Skeletal muscle satellite cell (primary cell): ENCODE data around the gene GOLGA6A.
"Not testable (repeated sequence)": the region's sequence is repeated elsewhere in the genome, so short reads cannot be mapped to it uniquely, and the experiment has no call there.

ENCODE experiments used
- H3K27me3 ChIP-seq: 2 replicates; pipeline ENCODE4 v1.7.0; 2013; ENCODE audit warnings: low read length; ENCODE audit not compliant: control insufficient read depth, insufficient read depth
- H3K36me3 ChIP-seq: 2 replicates; pipeline ENCODE4 v1.7.0; 2013; ENCODE audit warnings: mild to moderate bottlenecking, control low read depth, low read length; ENCODE audit not compliant: insufficient read depth
- H3K4me1 ChIP-seq: 2 replicates; pipeline ENCODE4 v1.7.0; 2013; ENCODE audit warnings: low read length; ENCODE audit not compliant: control insufficient read depth, insufficient read depth
- H3K4me2 ChIP-seq: 2 replicates; pipeline ENCODE4 v1.7.0; 2013; ENCODE audit warnings: mild to moderate bottlenecking, low read length
- H3K4me3 ChIP-seq: 2 replicates; pipeline ENCODE4 v1.7.0; 2013; ENCODE audit warnings: low read length
- H3K9ac ChIP-seq: 2 replicates; pipeline ENCODE4 v1.7.0; 2013; ENCODE audit warnings: mild to moderate bottlenecking, low read depth, low read length, moderate library complexity
- H3K9me3 ChIP-seq: replicated peaks from 2 replicates; pipeline ENCODE4 v1.7.0; 2013; ENCODE audit warnings: mild to moderate bottlenecking, control low read depth, low read length

GOLGA6A gene

DNA sequence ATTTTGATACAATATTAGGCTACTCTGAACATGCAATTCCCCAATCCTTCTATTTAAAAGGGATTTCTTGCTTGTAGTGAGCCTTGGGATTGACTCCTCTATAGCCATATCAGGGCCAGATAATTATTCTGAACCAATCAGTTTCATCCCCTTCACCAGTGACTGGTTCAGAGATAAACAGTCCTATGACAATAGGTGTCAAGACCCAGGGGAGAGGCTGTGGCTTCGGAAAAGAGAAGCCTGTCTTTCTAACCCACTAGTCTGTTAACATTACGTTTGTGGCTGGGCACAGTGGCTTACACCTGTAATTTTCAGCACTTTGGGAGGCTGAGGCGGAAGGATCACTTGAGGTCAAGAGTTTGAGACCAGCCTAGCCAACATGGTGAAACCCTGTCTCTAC lies 41.8 kb upstream of the GOLGA6A start:
- Histone ChIP-seq H3K4me3 (no peak overlapping the region), H3K9ac (no peak overlapping the region), H3K4me2 (no peak overlapping the region), H3K4me1 (peaks cover 10% of the 10 kb centered on the region), H3K9me3 (no peaks in the 10 kb centered on the region), H3K36me3 (no peaks in the 10 kb centered on the region), H3K27me3 (peaks cover 90% of the 10 kb centered on the region)

DNA sequence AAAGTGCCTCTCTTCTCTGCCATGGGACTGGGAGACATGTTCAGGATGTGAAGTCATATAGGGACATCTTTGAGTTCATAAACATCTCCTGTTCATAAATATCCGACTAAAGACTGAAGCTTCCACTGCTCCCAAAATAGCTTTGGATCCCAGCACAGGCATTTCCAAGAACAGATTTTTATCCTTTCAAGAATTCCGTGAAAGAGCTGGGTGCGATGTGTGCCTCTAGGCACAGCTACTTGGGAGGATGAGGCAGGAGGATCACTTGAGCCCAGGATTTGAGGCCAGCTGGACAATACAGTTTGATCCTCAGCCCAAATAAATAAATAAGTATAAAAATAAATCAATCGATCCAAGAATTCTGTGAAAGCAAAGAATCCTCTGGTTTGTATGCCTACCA lies 41.3 kb upstream of the GOLGA6A start:
- Histone ChIP-seq H3K4me2 (no peak overlapping the region), H3K9ac (no peak overlapping the region), H3K4me3 (no peak overlapping the region), H3K36me3 (no peaks in the 10 kb centered on the region), H3K4me1 (peaks cover 6% of the 10 kb centered on the region), H3K9me3 (no peaks in the 10 kb centered on the region), H3K27me3 (peaks cover 85% of the 10 kb centered on the region)

DNA sequence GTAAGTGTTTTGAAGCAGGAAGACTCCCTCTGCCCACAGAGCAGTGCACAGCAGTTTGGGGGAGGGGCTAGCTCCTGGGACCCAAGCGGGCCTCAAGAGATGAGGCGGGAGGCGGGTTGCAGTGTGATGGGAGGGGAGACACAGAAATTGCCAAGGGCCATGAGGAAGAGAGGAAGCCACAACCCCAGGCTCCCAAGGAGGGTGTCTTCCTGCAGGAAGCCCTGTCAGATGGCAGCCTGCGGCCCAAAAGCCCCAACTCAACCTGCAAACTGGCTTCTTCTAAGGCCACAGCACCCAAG lies 40.7 kb upstream of the GOLGA6A start:
- Histone ChIP-seq H3K4me1 (peaks cover 5% of the 10 kb centered on the region), H3K4me3 (no peak overlapping the region), H3K4me2 (no peak overlapping the region), H3K9me3 (no peaks in the 10 kb centered on the region), H3K27me3 (peaks cover 79% of the 10 kb centered on the region), H3K9ac (no peak overlapping the region), H3K36me3 (no peaks in the 10 kb centered on the region)

DNA sequence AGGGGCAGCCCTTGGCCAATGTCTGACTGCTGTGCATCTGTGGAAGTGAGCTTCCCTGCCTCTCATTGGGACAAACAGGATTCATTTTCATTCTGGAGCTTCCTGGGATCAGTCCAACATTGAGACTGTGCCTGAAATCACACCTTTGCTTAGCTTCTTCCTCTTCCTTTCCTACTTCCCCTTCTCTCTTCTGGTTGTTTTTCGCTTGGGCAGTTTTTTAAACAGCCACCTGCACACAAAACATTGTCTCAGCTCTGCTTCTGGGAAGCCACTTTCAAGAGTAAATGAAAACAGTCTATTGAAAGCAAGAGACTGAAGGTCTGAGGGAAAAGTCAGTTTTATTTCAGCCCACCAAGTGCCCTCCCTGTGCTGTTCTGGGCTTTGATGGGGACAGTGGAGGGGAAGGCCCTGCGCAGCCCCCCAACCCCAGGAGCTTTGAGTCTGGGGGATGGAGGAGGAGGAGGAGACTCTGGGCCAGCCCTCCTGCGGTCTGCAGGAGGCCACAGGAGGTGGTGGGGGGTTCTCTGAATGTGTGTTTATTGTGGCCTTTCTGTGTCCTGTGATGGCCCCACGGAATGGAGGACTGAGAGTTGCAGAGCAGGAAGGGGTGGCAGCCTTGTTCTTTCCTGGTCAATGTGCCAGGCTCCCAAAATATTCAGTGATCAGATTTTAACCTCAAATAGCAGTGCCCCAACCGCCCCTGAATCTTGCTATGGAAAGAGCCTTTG lies 40.2 kb upstream of the GOLGA6A start:
- H3K4me2 ChIP-seq, result no peak overlapping the region
- no peak overlapping the region for H3K9ac ChIP-seq
- no peaks in the 10 kb centered on the region for H3K9me3 ChIP-seq
- peaks cover under 1% of the 10 kb centered on the region for H3K4me1 ChIP-seq
- peaks cover 74% of the 10 kb centered on the region for H3K27me3 ChIP-seq
- H3K4me3 ChIP-seq, result no peak overlapping the region
- no peaks in the 10 kb centered on the region for H3K36me3 ChIP-seq

DNA sequence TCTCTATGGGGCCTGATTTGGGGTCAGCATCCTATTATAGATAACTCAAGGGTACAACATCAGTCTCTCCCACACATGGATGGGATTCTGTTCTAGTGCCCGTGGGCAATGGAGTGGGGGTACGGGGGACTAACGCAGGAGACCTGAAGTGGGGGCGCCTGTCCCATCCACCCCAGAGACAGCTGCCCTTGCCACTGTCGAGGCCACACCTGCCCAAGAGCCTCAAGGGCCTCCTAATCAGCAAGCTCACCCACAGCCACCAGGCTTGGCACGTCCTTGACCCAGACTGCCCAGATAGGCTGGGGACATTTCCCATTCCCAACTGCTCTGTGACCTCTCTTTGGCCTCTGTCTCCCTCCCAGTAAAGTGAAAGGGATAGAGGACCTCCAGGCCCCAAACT lies 39.5 kb upstream of the GOLGA6A start:
- H3K9ac ChIP-seq, result no peak overlapping the region
- peaks cover 72% of the 10 kb centered on the region for H3K27me3 ChIP-seq

DNA sequence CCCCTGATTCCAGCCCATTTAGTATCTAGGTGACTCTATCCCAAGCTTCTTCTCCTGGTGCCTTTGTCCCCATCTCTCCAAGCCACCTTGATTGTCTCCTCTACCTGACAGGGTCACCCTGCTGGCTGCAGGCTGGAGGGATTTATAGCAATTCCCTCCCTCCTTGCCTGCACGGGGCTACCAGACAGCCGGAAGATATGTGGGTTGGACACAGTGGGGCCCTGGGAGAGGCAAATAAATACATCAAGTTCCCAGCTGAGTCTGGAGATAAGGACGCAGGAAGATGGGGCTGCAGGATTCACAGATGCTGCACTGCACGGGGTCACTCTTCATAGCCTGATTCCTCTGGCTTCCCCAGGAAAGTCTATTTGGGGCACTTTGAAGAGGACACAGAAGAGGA lies 38.7 kb upstream of the GOLGA6A start:
- H3K4me2 ChIP-seq, result no peak overlapping the region
- no peak overlapping the region for H3K4me3 ChIP-seq
- no peaks in the 10 kb centered on the region for H3K36me3 ChIP-seq
- no peaks in the 10 kb centered on the region for H3K4me1 ChIP-seq
- no peaks in the 10 kb centered on the region for H3K9me3 ChIP-seq
- H3K27me3 ChIP-seq, result peaks cover 66% of the 10 kb centered on the region
- H3K9ac ChIP-seq, result no peak overlapping the region

More for the DNA sequence above, 39.5 kb upstream of the GOLGA6A start:
- Histone ChIP-seq H3K4me1 (no peaks in the 10 kb centered on the region), H3K9me3 (no peaks in the 10 kb centered on the region), H3K4me2 (no peak overlapping the region), H3K36me3 (no peaks in the 10 kb centered on the region), H3K4me3 (no peak overlapping the region)

DNA sequence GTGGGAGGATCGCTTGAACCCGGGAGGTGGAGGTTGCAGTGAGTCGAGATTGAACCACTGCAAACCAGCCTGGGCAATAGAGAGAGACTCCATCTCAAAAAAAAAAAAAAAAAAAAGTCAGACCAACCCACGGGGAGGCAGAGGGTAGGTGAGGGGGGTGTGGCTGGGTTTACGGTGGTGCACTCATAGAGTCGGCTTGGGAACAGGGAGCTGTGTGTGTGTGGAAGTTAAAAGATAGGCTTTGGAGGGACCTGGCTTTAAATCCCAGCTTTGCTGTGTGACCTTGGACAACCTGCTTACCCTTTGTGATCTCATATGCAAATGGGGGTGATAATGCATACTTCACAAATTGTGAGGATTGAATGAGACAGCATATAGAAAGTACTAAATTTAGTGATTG lies 38.1 kb upstream of the GOLGA6A start:
- Histone ChIP-seq H3K27me3 (peaks cover 60% of the 10 kb centered on the region), H3K9ac (no peak overlapping the region), H3K9me3 (no peaks in the 10 kb centered on the region), H3K4me1 (no peaks in the 10 kb centered on the region), H3K36me3 (no peaks in the 10 kb centered on the region), H3K4me3 (no peak overlapping the region), H3K4me2 (no peak overlapping the region)

DNA sequence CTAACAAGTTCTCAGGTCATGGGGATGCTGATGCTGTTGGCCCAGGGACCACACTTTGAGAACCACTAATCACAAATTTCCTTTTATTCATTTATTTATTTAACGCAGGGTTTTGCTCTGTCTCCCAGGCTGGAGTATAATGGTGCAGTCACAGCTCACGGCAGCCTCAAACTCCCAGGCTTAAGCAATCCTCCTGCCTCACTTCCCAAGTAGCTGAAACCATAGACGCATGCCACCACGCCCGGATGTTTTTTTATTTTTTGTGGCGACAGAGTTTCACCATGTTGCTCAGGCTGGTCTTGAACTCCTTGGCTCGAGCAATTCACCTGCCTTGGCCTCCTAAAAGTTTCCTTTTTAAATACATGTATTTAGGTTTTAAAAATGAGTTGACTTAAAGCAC lies 27.4 kb upstream of the GOLGA6A start:
- no peak overlapping the region for H3K4me2 ChIP-seq
- H3K36me3 ChIP-seq, result no peaks in the 10 kb centered on the region
- no peak overlapping the region for H3K4me3 ChIP-seq
- no peaks in the 10 kb centered on the region for H3K9me3 ChIP-seq
- H3K27me3 ChIP-seq, result peaks cover 31% of the 10 kb centered on the region
- no peaks in the 10 kb centered on the region for H3K4me1 ChIP-seq
- no peak overlapping the region for H3K9ac ChIP-seq

DNA sequence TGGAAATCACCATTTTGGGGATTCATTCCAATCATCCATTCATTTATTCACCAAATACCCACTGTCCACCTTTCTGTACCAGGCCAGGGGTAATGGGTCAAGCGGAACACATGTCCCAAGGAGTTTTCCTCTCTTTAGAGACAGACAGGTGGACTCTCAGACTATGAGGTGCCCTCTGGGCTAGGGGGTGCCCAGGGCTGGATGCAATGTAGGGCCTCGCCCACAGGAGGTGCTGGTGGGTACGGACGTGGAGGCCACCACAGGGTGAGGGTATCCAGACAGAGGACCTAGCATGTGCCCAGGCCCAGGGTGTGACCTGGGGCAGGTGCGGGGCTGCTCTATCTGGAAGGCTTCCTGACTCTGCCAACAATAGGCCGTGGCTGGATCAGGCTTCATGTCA lies 26.3 kb upstream of the GOLGA6A start:
- H3K4me1 ChIP-seq, H3K36me3 ChIP-seq, H3K4me3 ChIP-seq, H3K4me2 ChIP-seq, H3K9me3 ChIP-seq, H3K9ac ChIP-seq: not testable (repeated sequence)
- H3K27me3 ChIP-seq, result peaks cover 25% of the 10 kb centered on the region

DNA sequence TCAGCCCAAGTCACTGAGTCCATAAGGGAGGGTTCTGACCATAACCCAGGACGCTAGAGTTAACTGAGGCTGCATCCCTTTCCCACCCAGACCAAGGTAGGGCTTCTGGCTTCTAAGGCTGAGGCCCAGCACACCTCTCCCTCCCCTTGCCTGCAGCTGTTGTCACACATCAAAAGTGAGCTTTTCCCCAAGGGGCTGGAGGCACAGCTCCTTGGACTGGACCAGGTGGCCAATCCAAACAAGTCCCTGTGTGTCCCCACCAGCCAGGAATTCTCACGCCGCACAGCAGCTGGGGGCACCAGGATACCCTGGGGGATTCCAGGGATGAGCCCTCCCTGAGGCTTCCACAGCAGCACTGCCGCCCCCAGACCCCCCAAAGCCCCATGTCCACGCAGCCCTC lies 25.8 kb upstream of the GOLGA6A start:
- Histone ChIP-seq H3K4me2 (no peak overlapping the region), H3K9ac (no peak overlapping the region)

DNA sequence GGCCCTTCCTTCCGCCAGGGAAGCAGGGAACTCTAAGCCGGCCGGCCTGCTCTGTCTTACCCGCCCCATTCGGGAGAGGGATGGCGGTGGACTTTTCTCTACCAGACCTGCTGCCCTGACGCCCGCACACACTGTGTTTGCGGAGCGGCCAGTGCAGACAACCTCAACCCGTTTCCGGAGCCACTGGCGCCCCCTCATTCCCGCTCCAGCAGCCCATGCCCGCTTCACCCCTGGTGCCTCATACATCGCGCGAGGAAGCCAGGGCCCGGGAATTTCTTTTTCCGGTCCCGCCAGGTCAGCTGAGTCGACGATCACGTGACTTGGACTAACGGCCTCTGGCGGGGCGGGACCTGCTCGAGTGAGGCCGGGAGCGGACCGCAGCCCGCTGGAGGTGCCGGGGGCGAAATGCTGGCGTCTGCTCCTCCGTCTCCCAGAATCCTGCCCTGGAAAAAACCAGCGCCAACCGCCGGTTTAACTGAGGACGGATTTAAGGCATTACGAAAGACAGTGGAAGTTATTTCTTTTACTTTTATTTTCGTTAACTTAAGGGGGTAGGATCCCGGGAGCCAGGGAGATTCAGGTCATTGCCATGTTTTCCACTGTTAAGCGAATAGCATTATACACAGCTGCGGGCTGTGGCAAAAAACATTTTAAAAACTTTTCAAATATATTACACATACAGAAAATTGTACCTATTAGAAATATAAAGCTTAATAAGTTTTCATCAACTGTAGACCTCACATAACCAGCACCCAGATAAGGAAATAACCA lies 17.8 kb upstream of the GOLGA6A start:
- H3K27me3 ChIP-seq, H3K9me3 ChIP-seq, H3K4me1 ChIP-seq, H3K36me3 ChIP-seq: not testable (repeated sequence)
- Histone ChIP-seq H3K9ac (peak overlapping the region; percentile 78), H3K4me3 (peak overlapping the region; percentile 69), H3K4me2 (peak overlapping the region; percentile 83)

More for the DNA sequence above, 25.8 kb upstream of the GOLGA6A start:
- Histone ChIP-seq H3K9me3 (no peaks in the 10 kb centered on the region), H3K4me1 (no peaks in the 10 kb centered on the region), H3K36me3 (no peaks in the 10 kb centered on the region), H3K27me3 (peaks cover 25% of the 10 kb centered on the region), H3K4me3 (no peak overlapping the region)
